ENCODE results near the gene CENPS. TPM values are rescaled to one million over a fixed set of nuclear protein-coding genes. Genes with fewer than 3 reads are reported as not detected.
A peak's percentile ranks its signal among the peaks of the same experiment; 100 is the strongest.
"Not testable (repeated sequence)": the region's sequence is repeated elsewhere in the genome, so short reads cannot be mapped to it uniquely, and the experiment has no call there.

CENPS gene
- total and polyA plus RNA-seq, 5 experiments from 2014 or later = 6.4 to 11.2 (median 9.4) TPM

- POLR2A ChIA-PET = interaction anchor here (0.6 to 2.0 kb wide), 8 partner anchors 11 to 189 kb away, joined by 3 to 11 read pairs (median 4); partner anchors contain the start of genes CENPS, DFFA, KIF1B and PEX14
- peaks cover 0 to 24% (median 4%) of the 10 kb centered on the region in 3 donors for H3K36me3 Mint-ChIP-seq
- H3K27ac Mint-ChIP-seq = peak within 1 kb of the TSS; percentile 72 to 94 (median 87)
- peaks cover 10 to 26% (median 19%) of the 10 kb centered on the region in 4 donors for H3K4me1 Mint-ChIP-seq
- H3K4me3 Mint-ChIP-seq = peak within 1 kb of the TSS; percentile 94 to 98 (median 95)
- DNase-seq (peak; percentile 91 to 98 (median 94)), ATAC-seq (peak; percentile 93 to 98)
- no peaks in the 10 kb centered on the region for H3K27me3 Mint-ChIP-seq
- H3K9me3 Mint-ChIP-seq = no peaks in the 10 kb centered on the region
Measured at GRCh38 chr1:10398734-10399443, 31.3 kb upstream of the CENPS start, which contains the start of gene PGD. TSS of gene PGD (plus strand) at chr1:10399064. CDS start at chr1:10399118, 54 bp downstream.

- no peak for ATAC-seq
- Mint-ChIP-seq H3K27ac (peak overlapping the region in 9 of 10 donors; percentile 47 to 87 (median 82)), H3K9me3 (no peaks in the 10 kb centered on the region)
Measured at GRCh38 chr1:10399444-10399941, 30.7 kb upstream of the CENPS start.

GRCh38 chr1:10400013-10400412, 30.2 kb upstream of the CENPS start:
- DNase-seq (no peak), ATAC-seq (no peak)
- Mint-ChIP-seq H3K27me3 (no peaks in the 10 kb centered on the region), H3K27ac (peak overlapping the region in 8 of 10 donors; percentile 47 to 87 (median 82)), H3K9me3 (no peaks in the 10 kb centered on the region), H3K4me3 (peak overlapping the region; percentile 85 to 94 (median 91)), H3K4me1 (peaks cover 10 to 26% (median 19%) of the 10 kb centered on the region in 4 donors), H3K36me3 (peaks cover 0 to 34% (median 5%) of the 10 kb centered on the region in 3 donors)
- POLR2A ChIA-PET = interaction anchor here (1.8 to 2.0 kb wide), 2 partner anchors 31 to 190 kb away, joined by 7 to 11 read pairs; partner anchors contain the start of genes CENPS and KIF1B

More at GRCh38 chr1:10399444-10399941, 30.7 kb upstream of the CENPS start:
- Mint-ChIP-seq H3K27me3 (no peaks in the 10 kb centered on the region), H3K4me1 (peaks cover 10 to 26% (median 19%) of the 10 kb centered on the region in 4 donors), H3K4me3 (peak overlapping the region; percentile 85 to 94 (median 91)), H3K36me3 (peaks cover 0 to 30% (median 5%) of the 10 kb centered on the region in 3 donors)
- POLR2A ChIA-PET = interaction anchor here (1.2 to 2.0 kb wide), 5 partner anchors 12 to 189 kb away, joined by 3 to 11 read pairs (median 5); partner anchors contain the start of genes CENPS, DFFA and KIF1B
- peak in 1 of 10 donors; percentile 40 for DNase-seq

GRCh38 chr1:10401281-10401680, 29.0 kb upstream of the CENPS start:
- no peak for DNase-seq
- ATAC-seq = no peak
- H3K27me3 Mint-ChIP-seq = no peaks in the 10 kb centered on the region
- H3K36me3 Mint-ChIP-seq = peaks cover 0 to 44% (median 5%) of the 10 kb centered on the region in 3 donors
- H3K4me3 Mint-ChIP-seq = no peak overlapping the region
- H3K27ac Mint-ChIP-seq = no peak overlapping the region
- POLR2A ChIA-PET = no interaction called here
- H3K9me3 Mint-ChIP-seq = no peaks in the 10 kb centered on the region
- H3K4me1 Mint-ChIP-seq = peaks cover 10 to 26% (median 19%) of the 10 kb centered on the region in 4 donors

- Mint-ChIP-seq H3K4me1 (peaks cover 10 to 23% (median 16%) of the 10 kb centered on the region in 4 donors), H3K9me3 (no peaks in the 10 kb centered on the region), H3K27me3 (no peaks in the 10 kb centered on the region), H3K36me3 (peaks cover 0 to 59% (median 8%) of the 10 kb centered on the region in 3 donors), H3K4me3 (no peak overlapping the region), H3K27ac (no peak overlapping the region)
- DNase-seq = no peak
- POLR2A ChIA-PET = no interaction called here
- no peak for ATAC-seq
Measured at GRCh38 chr1:10402729-10403274, 27.4 kb upstream of the CENPS start.

GRCh38 chr1:10407201-10407600, 23.0 kb upstream of the CENPS start:
- DNase-seq (no peak), ATAC-seq (no peak)
- Mint-ChIP-seq H3K4me1 (peaks cover 0 to 2% (median 0%) of the 10 kb centered on the region in 4 donors), H3K9me3 (no peaks in the 10 kb centered on the region), H3K36me3 (peaks cover 0 to 89% (median 30%) of the 10 kb centered on the region in 3 donors), H3K27me3 (no peaks in the 10 kb centered on the region), H3K27ac (no peak overlapping the region), H3K4me3 (no peak overlapping the region)
- POLR2A ChIA-PET = no interaction called here

GRCh38 chr1:10415211-10415930, 14.9 kb upstream of the CENPS start:
- Mint-ChIP-seq H3K4me1 (peaks cover 0 to 10% (median 4%) of the 10 kb centered on the region in 4 donors), H3K36me3 (peaks cover 0 to 91% (median 35%) of the 10 kb centered on the region in 3 donors), H3K27me3 (no peaks in the 10 kb centered on the region), H3K4me3 (no peak overlapping the region), H3K9me3 (no peaks in the 10 kb centered on the region), H3K27ac (peak overlapping the region in 8 of 10 donors; percentile 20 to 84 (median 70))
- ATAC-seq = peak in 1 of 2 donors; percentile 43
- DNase-seq = no peak
- POLR2A ChIA-PET = no interaction called here

GRCh38 chr1:10415967-10416366, 14.3 kb upstream of the CENPS start:
- Mint-ChIP-seq H3K4me1 (peaks cover 0 to 10% (median 4%) of the 10 kb centered on the region in 4 donors), H3K36me3 (peaks cover 0 to 90% (median 33%) of the 10 kb centered on the region in 3 donors), H3K27ac (peak overlapping the region in 2 of 10 donors; percentile 11 to 57)
- POLR2A ChIA-PET, H3K4me3 Mint-ChIP-seq, ATAC-seq, DNase-seq, H3K27me3 Mint-ChIP-seq, H3K9me3 Mint-ChIP-seq: not testable (repeated sequence)

GRCh38 chr1:10418741-10419140, 11.5 kb upstream of the CENPS start:
- H3K4me1 Mint-ChIP-seq = peaks cover 0 to 10% (median 4%) of the 10 kb centered on the region in 4 donors
- H3K4me3 Mint-ChIP-seq, ATAC-seq, H3K27me3 Mint-ChIP-seq, H3K27ac Mint-ChIP-seq, H3K9me3 Mint-ChIP-seq, DNase-seq: not testable (repeated sequence)
- POLR2A ChIA-PET = interaction anchor here (0.6 kb wide), 1 partner anchor 807 kb away, joined by 5 read pairs; no protein-coding TSS in a partner anchor
- peaks cover 0 to 63% (median 21%) of the 10 kb centered on the region in 3 donors for H3K36me3 Mint-ChIP-seq

GRCh38 chr1:10419351-10419750, 10.9 kb upstream of the CENPS start:
- Mint-ChIP-seq H3K27me3 (no peaks in the 10 kb centered on the region), H3K4me1 (peaks cover 0 to 9% (median 4%) of the 10 kb centered on the region in 4 donors), H3K27ac (peak overlapping the region in 1 of 10 donors; percentile 34), H3K36me3 (peaks cover 0 to 57% (median 21%) of the 10 kb centered on the region in 3 donors), H3K4me3 (no peak overlapping the region), H3K9me3 (no peaks in the 10 kb centered on the region)
- DNase-seq (no peak), ATAC-seq (no peak)
- POLR2A ChIA-PET = no interaction called here

- peaks cover 0 to 39% (median 18%) of the 10 kb centered on the region in 3 donors for H3K36me3 Mint-ChIP-seq
- H3K27ac Mint-ChIP-seq = peak overlapping the region in 1 of 10 donors; percentile 33
- POLR2A ChIA-PET = no interaction called here
- H3K9me3 Mint-ChIP-seq = no peaks in the 10 kb centered on the region
- no peaks in the 10 kb centered on the region for H3K4me1 Mint-ChIP-seq
- H3K27me3 Mint-ChIP-seq = no peaks in the 10 kb centered on the region
- ATAC-seq (no peak), DNase-seq (no peak)
- no peak overlapping the region for H3K4me3 Mint-ChIP-seq
Measured at GRCh38 chr1:10421637-10422036, 8.6 kb upstream of the CENPS start.

- peaks cover 0 to 17% (median 14%) of the 10 kb centered on the region in 3 donors for H3K36me3 Mint-ChIP-seq
- peaks cover 0 to 9% (median 2%) of the 10 kb centered on the region in 4 donors for H3K4me1 Mint-ChIP-seq
- H3K27me3 Mint-ChIP-seq = no peaks in the 10 kb centered on the region
- H3K9me3 Mint-ChIP-seq = no peaks in the 10 kb centered on the region
- DNase-seq (no peak), ATAC-seq (no peak)
- POLR2A ChIA-PET = no interaction called here
- H3K27ac Mint-ChIP-seq = no peak overlapping the region
- no peak overlapping the region for H3K4me3 Mint-ChIP-seq
Measured at GRCh38 chr1:10424034-10424433, 6.2 kb upstream of the CENPS start.

Measured in naive thymus-derived CD8-positive, alpha-beta T cell (primary cell).